Stimulated activated CD4-positive, alpha-beta T cell treated with anti-CD3 and anti-CD28 coated beads, Interleukin-4, amount 100 ng/mL, for 48 hours (primary cell): ENCODE data around the gene SEPTIN6.

Experiments
- DNase-seq, 2 donors: peaks; one replicate each; pipeline ENCODE4 v3.0.0-alpha.2; 2020; ENCODE audit warnings: low read depth in 2 of 2

Gene SEPTIN6

DNA sequence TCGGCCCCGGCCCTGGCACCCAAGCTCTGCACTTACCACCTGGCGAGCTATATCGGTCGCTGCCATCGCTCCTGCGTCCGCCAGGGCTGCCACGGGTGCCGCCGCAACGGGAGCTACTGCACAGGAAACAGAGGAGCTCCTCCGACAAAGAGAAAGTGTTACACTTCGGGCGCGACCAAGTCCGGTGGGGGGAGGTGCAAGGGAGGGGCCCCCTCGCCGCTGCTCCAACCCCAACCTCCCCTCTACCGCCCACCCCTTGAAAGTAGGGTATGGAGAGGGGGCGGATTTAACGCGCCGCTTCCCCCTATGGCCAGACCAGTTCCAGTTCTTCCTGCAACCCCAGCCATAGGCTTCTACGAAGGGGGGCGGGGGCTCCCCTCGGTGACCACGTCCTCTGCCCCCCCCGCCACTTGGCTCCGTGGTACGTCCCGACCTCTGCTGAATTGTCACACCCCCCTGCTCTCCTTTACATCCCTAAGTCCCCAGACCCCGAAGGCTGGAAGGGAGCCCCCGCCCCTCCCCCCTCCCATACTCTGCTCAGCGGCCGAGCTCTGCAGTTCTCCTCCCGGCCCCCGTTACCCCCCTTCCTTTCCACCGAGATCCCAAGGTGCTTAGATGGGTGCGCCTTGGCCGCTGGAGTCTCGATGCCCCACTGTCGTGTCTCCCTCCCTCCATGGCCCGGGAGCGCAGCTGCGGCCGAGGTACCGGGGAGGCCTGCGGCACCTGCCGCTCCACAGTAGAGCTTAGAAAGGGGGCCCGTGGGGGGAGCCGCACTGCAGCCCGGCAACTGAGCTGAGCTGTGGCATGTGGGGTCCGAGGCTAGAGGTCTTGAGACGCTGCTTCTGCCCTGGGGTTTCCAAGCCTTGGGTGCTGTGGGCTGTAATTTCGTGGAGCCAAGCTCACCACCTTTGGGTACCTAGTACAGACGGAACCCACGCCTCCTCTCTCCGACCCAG is at the start of gene SEPTIN6:
SEPTIN6 (minus strand) TSS at position 129 of the 956 bp plus-strand sequence; CDS start at position 66, 63 bp downstream.
- peak; percentile 73 to 76 for DNase-seq

DNA sequence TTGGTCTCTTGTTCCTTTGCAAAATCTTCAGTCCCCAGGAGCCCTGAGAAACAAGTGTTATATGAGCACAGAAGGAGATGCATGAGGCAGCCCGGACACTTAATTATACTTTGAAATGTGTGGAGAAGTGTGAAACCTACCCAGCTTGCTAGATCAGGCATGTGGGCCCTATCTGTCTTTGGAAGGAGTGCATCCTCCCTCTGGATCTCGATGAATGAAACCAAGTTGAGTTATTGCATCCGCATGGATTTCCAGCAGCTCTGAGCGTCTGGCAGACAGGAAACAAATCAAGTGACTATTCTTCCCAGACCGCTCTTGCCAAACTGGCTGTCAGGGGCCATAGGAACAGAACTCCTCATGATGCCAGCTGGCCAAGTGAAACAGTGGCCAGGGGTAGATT is 45.8 kb upstream of the SEPTIN6 start:
- no peak for DNase-seq

DNA sequence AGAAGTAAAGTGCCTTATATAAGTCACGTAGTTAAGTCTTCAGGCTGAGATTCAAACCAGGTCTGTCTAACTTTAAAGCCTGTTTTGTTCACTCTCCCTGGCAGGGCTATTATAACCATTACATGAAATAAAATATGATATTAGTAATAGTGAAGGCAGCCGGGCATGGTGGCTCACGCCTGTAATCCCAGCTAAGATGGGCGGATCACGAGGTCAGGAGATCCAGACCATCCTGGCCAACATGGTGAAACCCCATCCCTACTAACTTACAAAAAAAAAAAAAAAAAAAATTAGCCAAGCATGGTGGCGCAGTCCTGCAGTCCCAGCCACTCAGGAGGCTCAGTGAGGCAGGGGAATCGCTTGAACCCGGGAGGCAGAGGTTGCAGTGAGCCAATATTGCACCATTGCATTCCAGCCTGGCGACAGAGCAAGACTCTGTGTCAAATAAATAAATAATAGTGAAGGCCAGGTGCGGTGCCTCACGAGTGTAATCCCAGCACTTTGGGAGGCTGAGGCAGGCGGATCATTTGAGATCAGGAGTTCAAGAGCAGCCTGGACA is 43.3 kb upstream of the SEPTIN6 start:
- no peak for DNase-seq

DNA sequence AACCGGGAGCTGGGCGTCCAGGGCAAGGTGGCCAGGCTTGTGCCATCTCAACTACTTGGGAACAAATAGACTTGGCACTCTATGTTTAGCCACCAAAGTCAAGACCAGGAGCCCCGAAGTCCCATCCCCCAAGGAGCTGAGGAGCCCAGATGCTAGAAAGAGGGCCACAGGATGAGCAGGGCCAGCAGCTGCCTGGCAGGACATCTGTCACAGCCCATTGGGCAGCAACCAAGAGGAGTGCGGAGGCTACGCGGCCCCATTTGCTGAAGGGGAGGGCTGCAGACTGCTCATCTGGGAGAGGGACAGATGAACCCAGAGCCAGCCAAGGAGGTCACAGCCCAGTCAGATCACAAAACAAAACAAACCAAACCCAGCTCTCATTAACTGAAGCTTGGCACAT is 42.5 kb upstream of the SEPTIN6 start:
- no peak for DNase-seq

DNA sequence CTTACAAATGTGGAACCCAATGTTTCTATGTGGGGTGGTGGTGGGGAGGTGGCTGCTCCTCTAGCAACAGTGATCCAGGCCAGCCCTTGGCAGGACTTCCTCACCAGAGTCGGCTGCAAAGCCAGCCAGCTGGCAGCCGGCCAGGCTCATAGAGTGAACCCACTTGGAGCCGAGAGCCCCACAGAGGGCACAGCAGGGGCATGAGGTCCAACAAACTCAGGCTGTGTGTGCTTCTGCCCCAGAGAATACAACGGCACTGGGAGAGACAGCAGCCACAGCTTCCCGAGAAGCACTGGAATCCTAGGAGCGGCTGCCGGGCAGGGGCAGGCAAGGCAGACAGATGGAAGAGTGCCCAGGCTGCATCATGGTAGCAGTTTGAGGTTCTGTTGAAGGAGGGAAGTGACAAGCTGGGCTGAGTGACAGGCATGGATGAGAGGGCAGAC is 42.0 kb upstream of the SEPTIN6 start:
- no peak for DNase-seq

DNA sequence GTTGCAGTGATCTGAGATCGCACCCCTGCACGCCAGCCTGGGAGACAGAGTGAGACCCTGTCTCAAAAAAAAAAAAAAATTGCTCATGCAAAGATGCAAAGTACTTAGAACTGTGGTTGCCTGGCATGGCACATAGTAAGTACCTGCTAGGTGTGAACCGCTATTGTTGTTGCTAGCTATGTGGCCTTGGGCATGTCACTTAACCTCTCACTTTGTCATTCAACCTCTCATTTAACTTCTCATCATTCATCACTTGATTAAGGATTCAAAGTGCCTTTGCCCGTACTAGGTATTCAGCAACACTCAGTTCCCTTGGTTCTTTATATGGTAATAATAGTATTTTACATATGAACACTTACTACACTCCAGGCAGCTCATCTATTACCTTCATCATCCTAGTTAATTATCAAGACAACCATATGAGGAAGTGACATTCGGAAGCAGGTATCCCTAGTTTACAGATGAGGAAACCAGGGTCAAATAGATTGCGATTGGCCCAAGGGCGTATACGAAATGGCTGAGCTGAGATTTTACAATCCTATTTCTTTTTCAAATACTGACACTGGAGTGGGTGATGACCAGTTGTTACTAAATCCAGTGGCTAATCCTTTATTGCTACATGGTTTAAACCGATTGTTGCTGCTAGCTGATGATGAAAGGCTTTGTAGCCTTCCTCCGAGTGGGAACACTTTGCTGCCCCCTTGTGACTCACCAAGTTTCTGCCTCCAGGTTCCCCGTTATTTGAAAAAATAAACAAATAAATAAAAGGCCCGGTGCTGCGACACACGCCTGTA is 36.6 kb upstream of the SEPTIN6 start:
- peak; percentile 12 to 27 for DNase-seq

DNA sequence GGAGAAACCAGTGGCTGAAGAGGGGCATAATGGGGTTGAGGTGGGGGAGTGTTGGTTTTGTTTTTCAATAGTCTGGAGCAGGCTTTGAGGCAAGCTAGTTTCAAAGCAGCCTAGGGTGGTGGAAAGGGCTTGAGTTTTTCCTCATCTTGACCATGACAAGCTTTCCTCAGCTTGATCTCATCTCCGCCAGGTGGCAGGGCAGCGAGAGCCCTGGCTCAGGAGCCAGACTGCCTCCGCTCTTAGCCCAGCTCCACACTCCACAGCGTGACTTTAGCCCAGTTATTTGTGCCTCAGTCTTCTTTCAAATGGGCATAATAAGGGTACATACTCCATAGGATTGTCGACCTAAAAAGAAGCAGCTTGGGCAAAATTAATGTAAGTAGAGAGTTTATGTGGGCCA is 35.5 kb upstream of the SEPTIN6 start:
- DNase-seq: no peak

DNA sequence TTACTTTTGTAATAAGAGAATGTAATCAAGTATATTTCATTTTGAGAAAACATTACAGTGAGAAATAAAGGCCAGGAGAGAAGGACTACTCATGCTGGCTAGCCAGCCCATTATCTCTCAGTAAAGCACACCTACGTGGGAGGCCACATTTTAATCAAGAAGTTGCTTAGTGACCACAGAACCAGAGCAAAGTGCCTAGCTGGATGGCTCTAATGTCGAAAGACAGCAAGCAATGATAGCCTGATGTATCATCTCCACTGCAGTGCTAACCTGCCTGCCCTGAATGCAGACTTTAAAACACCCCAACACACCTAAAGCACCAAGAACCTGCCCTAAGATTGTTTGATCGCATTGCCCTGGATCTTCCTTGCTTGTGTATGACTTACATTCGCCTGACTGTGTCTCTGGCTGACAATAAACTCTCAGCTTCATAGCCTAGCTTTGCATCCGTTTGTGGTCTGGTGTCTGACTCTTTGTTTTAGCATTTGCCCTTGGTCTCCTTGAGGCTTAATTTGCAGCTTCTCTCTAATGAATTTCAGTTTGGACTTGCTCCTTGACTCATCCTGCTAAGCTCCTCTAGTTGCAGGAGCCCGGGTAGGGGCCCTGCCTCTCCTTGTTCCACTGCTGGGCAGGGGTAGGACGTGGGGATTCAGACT is 34.1 kb upstream of the SEPTIN6 start:
- DNase-seq: no peak

DNA sequence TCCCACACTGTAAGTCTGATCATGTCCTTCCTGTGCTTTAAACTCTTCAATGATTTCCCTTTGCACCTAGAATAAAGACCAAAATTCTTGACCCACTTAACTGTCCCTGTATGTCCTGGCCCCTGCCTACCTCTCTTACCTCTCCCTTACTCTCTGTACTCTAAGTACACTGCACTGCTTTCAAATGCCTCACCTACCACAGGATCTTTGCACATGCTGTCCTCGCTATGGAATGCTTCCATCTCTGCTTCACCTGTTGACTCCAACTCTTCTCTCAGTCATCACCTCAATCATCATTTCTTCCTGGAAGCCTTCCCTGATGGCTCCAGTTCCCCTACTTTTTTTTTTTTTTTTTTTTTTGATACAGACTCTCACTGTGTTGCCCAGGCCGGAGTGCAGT is 29.0 kb upstream of the SEPTIN6 start:
- no peak for DNase-seq

DNA sequence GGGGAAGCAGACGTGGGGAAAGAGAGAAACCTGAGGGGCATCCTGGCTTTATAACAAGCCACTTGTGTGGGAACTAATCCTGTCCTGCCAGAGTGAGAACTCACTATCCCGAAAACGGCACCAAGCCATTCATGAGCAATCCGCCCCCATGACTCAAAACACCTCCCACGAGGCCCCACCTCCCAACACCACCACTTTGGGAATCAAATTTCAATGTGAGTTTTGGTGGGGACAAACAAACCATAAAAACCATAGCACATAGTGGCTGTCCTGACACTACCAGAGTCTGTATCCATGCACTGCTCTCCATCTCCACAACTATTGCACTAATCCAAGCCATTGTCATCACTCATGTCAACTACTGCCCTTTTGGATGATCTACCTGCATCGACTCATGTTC is 28.5 kb upstream of the SEPTIN6 start:
- no peak for DNase-seq

DNA sequence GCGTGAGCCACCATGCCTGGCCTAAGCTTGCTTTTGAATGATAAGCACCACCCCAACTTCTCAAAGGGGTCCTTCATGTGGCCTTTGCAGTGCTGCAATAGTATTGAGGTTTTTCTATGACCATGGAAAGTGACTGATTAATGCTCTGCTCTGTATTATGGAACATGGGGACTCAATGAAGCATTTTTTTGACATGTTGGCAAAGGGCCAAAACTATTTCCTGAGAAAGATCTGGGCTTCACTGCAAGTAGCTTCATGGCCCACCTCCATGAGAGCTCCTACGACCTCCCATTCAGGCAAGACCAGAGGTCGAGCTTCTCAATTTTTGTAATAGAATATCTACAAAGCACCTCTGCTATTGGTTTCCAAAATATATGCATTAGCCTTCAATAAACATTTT is 16.7 kb upstream of the SEPTIN6 start:
- DNase-seq: no peak

DNA sequence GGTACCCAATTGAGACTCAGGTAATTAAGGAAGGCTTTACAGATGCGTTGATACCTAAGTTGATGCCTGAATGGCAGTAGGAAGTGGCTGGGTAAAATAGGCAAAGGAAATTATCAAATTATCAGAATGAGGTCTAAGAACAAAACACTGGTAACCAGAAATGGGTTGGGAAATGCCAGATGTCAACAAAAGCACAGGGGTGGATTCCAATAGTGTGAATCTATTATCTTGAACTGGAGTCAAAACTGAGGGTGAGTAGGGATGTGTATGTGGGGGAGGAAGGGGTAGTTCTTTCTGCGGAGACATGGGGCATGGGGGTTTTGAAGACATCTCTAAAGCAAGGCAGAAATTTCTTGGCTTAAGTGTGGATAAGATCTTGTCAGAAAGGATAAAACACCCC is 16.0 kb upstream of the SEPTIN6 start:
- no peak for DNase-seq

DNA sequence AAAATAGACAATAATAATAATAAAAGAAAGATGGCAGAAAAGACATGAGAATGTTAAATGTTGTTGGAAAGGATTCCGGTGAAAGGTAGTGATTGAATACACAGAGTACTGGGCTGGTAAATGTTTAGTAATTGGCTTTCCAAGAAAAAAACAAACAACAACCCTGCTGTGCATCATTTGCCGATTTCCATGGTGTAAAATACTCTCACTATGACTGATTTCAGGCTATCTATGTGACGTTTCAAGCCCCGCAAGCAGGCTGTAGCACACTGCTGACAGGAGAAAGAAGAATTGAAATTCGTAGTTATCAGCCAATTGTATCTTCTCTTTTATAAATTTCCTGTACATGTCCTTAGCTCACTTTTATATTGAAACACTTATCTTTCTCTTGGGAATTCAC is 13.6 kb upstream of the SEPTIN6 start:
- no peak for DNase-seq

DNA sequence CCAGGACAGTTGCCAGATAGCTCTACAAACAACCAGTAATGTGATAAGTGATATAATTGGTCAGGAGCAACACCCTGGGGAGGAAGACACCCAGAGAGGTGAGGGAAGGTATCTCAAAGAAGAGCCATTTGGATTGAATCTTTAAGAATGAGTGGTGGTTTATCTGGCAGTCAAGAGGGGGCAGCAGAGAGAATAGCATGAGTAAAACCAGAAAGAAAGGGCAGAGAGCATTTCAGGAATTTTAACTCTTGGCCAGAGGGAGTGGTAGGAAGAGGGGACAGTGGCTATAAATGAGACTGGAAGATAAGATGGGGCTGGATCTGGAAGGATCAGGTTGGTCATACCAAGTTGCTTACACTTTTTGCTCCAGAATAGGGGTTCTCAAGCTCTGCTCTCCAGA is 5.9 kb upstream of the SEPTIN6 start:
- no peak for DNase-seq

DNA sequence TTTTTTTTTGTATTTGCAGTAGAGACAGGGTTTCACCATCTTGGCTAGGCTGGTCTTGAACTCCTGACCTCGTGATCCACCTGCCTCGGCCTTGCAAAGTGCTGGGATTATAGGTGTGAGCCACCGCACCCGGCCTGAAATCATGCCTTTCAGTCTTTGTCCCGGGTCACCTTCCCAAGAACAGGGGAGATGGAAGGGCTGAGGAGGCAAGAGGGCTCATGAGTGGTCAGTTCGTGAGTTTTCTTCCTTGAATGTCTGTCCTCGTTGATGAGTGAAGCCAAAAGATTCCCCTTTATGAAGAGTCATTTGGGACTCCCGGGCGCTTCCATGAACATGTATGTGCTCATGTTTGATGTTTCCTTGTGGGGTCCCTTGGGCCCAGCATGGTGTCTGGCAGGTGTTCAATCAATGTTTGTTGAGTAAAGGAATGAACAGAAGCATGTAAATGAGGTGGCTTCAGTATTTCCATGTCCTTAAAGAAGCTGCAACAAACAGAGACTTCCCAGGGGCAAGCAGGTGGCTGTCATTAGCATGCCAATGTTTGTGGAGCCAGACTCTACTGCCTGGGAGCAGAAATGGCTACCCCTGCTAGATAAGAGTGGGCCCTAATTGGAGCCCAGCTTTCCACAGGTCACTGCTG is 3.4 kb upstream of the SEPTIN6 start:
- no peak for DNase-seq

DNA sequence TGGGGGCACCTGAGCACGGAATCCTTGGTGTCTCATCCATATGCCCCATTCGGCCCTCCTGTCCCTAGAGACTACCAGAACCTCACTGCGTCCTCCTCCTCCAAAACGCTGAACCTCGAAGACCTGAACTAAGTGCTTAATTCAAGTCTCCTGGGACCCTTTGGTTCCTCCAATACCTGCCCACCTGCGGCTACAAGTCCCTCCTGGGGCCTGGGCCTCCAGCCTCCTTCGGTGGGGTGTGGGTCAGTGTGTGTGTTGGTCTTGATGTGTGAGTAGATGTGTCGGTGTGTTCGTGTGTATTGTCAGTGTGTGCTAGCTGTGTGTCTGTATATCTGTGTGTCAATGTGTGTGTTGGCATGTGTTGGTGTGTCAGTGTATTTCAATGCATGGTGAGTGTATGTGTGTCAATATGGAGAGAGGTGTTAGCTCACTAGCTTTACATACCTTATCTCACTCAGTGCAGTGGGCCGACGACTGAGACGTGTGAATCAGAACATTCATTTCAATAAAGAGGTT is 2.6 kb upstream of the SEPTIN6 start:
- DNase-seq: no peak

DNA sequence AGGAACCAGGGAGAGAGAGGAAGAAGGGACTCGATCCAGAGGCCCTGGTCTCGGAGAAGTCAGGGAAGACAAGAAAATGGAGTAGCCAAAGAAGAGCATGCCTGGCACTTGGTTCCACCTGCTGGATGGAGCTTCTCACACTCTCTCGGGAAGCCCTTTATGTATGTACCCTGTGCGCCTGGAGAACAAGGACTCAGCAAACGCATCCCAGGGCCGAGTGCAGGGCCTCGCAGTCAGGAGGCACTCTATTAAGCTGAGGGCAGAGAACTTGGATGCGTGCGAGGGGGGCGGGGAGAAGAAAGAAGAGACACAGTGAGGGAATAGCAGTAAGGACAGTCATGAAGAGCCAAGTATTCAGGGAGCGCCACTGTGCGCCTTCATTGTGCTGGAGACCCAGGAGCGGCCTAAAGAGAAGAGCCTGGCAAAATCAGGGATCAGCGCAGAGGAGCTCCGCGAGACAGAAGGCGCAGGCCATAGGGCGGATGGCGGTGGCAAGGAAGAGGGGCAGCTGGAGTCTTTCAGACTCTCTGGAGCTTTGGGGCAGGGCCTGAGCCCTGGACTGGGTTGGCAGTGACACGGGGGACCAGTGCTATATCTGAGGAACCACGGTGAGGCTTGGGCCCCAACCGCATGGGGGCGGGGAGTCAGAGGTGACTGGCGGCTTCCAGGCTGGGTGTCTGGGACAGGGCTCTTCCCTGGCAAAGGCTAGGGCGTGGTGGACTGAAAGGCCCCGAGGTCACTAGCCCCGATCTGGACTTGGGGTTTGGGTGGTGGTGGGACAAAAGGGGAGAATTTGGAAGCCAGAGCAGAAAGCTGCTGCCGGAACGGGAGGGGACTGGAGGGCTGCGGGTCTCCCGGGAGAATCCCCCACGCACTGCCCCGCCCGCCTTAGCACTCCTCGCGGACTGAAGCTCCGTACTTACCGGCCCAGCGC is 1.9 kb upstream of the SEPTIN6 start:
- no peak for DNase-seq

DNA sequence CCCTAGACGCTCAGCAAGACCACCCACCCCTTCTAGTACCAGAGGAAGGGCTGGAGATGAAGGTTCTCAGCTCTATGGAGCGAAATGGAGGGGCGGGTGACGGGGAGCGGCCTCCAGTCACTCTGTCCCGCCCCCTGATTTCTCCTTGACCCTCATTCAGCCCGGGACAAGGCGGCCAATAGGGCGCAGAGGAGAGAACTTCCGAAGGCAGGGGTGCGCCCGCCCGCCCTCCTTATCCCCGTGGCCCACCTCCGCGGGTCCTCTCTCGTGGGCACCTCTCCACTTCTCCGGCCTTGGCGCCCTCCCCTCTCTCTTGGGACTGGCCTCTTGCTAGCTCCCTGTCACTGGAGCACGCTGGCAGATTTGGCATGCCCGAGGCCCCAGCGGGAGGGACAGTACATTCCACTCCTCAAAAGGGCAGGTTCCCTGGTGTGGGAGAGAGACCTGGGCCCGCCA is 1.1 kb upstream of the SEPTIN6 start:
- DNase-seq: no peak

DNA sequence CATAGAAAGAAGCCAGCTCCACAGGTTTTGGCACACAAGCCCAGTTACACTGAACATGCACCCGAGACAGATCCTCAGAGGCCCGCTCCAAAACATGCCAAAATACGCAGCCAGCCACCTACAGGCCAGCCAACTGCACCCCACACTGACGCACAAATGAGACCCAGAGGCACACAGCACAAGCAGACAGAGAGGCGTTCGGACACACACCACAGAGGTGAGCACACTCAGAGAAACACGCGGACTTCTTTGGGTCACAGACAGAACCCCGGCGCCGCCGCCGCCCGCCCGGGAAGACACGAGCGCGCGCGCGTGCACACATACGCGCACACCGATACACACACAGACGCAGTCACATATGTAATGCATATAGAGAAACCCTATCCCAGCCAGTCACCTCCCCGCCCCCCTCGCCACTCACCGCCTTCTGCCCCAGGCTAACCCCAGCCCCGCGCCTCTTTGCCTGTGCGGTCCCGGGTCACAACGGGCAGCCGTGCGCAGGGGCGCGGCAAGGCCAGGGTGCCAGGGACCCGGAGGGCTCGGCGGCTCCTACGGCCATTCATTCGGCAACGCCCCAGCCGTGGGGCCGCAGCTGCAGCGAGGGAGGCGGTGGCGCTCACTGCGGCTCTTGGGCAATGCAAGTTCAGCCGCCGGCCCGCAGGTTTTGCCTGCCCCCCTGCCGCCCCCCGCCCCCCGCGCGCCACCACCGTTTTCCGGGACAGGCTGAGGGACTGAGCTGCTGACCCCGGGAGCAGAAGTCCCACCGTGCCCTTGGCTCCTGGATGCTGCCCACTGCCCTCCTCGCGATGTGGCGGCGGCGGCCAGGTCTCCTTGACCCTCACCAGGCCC is 553 bp downstream of the SEPTIN6 start:
- DNase-seq: peak; percentile 47 to 53
